Neural cell (in vitro differentiated cells): ENCODE results near the gene FCHO1. TPM values are rescaled to one million over a fixed set of nuclear protein-coding genes. Genes with fewer than 3 reads are reported as not detected.

Source experiments
- H2AFZ ChIP-seq: fragments of 200-600, 300-800 bp; sonication (generic), shearing (Covaris generic); 2 replicates; pipeline ENCODE4 v1.6.0; 2014; ENCODE audit warnings: low read depth, mild to moderate bottlenecking, antibody characterized with exemption, low read length, moderate library complexity
- H3F3A ChIP-seq: fragments of 200-600 bp; shearing (Covaris generic); 2 replicates; pipeline ENCODE4 v1.6.1; 2016; ENCODE audit warnings: mild to moderate bottlenecking, moderate library complexity, mixed read lengths, antibody characterized with exemption, low read length; ENCODE audit not compliant: insufficient read depth, poor library complexity, severe bottlenecking
- H3K27ac ChIP-seq: fragments of 200-600, 300-800 bp; sonication (generic), shearing (Covaris generic); 2 replicates; pipeline ENCODE4 v1.5.1; 2014; ENCODE audit warnings: mild to moderate bottlenecking, low read length, moderate library complexity
- H3K27me3 ChIP-seq: fragments of 300-800, 200-600 bp; sonication (generic), shearing (Covaris generic); 2 replicates; pipeline ENCODE4 v1.6.0; 2014; ENCODE audit warnings: mild to moderate bottlenecking, low read depth, low read length, moderate library complexity; ENCODE audit not compliant: insufficient read depth
- H3K36me3 ChIP-seq: fragments of 300-800, 200-600 bp; sonication (generic), shearing (Covaris generic); 2 replicates; pipeline ENCODE4 v1.5.1; 2014; ENCODE audit warnings: mild to moderate bottlenecking, antibody characterized with exemption, low read length, moderate library complexity; ENCODE audit not compliant: insufficient read depth
- H3K4me2 ChIP-seq: fragments of 300-800, 200-600 bp; sonication (generic), shearing (Covaris generic); 2 replicates; pipeline ENCODE4 v1.6.0; 2014; ENCODE audit warnings: mild to moderate bottlenecking, low read length
- H3K4me3 ChIP-seq: fragments of 300-800, 200-600 bp; sonication (generic), shearing (Covaris generic); 2 replicates; pipeline ENCODE4 v1.5.1; 2014; ENCODE audit warnings: mild to moderate bottlenecking, low read length, moderate library complexity
- H3K79me2 ChIP-seq: fragments of 200-600 bp; shearing (Covaris generic); replicated peaks from 2 replicates; pipeline ENCODE4 v1.6.0; 2014; ENCODE audit warnings: mild to moderate bottlenecking, low read length, moderate library complexity; ENCODE audit not compliant: insufficient read depth
- H3K9ac ChIP-seq: fragments of 300-800, 200-600 bp; sonication (generic), shearing (Covaris generic); 2 replicates; pipeline ENCODE4 v1.6.1; 2016; ENCODE audit warnings: mild to moderate bottlenecking, low read length, mixed read lengths
- H3K9me2 ChIP-seq: fragments of 200-600 bp; shearing (Covaris generic); 2 replicates; pipeline ENCODE4 v1.6.1; 2016; ENCODE audit warnings: mild to moderate bottlenecking, low read length, mixed read lengths; ENCODE audit not compliant: insufficient read depth
- H3K9me3 ChIP-seq: fragments of 200-600, 300-800 bp; sonication (generic), shearing (Covaris generic); 2 replicates; pipeline ENCODE4 v1.6.1; 2016; ENCODE audit warnings: mild to moderate bottlenecking, mixed run types, low read length, moderate library complexity, mixed read lengths
- H4K20me1 ChIP-seq: fragments of 200-600 bp; shearing (Covaris generic); 2 replicates; pipeline ENCODE4 v1.6.1; 2016; ENCODE audit warnings: mild to moderate bottlenecking, mixed run types; ENCODE audit not compliant: insufficient read depth
- CTCF ChIP-seq: fragments of 450-650 bp; IDR thresholded peaks from 2 replicates; pipeline ENCODE4 v1.5.1; 2014; ENCODE audit warnings: antibody characterized with exemption, mild to moderate bottlenecking, moderate library complexity; ENCODE audit not compliant: poor library complexity, severe bottlenecking
- EP300 ChIP-seq: fragments of 450-650 bp; conservative IDR thresholded peaks from 2 replicates; pipeline ENCODE4 v1.6.1; 2014; ENCODE audit warnings: antibody characterized with exemption, mild to moderate bottlenecking, moderate library complexity; ENCODE audit not compliant: poor library complexity, severe bottlenecking
- EZH2 ChIP-seq: fragments of 200-600, 300-800 bp; shearing (Covaris generic), sonication (generic); IDR thresholded peaks from 2 replicates; pipeline ENCODE4 v1.6.1; 2014; ENCODE audit warnings: antibody characterized with exemption, low read length, borderline replicate concordance, mild to moderate bottlenecking; ENCODE audit not compliant: insufficient read depth, poor library complexity, severe bottlenecking
- MXI1 ChIP-seq: fragments of 450-650 bp; conservative IDR thresholded peaks from 2 replicates; pipeline ENCODE4 v1.6.1; 2014; ENCODE audit warnings: antibody characterized with exemption, mild to moderate bottlenecking; ENCODE audit not compliant: poor library complexity, severe bottlenecking
- POLR2AphosphoS5 ChIP-seq: IDR thresholded peaks from 2 replicates; pipeline ENCODE4 v1.6.1; 2012
- RAD21 ChIP-seq: fragments of 450-650 bp; conservative IDR thresholded peaks from 2 replicates; pipeline ENCODE4 v1.6.1; 2014; ENCODE audit warnings: antibody characterized with exemption, mild to moderate bottlenecking, moderate library complexity
- REST ChIP-seq: IDR thresholded peaks from 2 replicates; pipeline ENCODE4 v1.6.1; 2012; ENCODE audit warnings: borderline replicate concordance
- SMC3 ChIP-seq: fragments of 450-650 bp; conservative IDR thresholded peaks from 2 replicates; pipeline ENCODE4 v1.6.1; 2014; ENCODE audit warnings: antibody characterized with exemption, mild to moderate bottlenecking, moderate library complexity; ENCODE audit not compliant: poor library complexity
- TAF1 ChIP-seq: IDR thresholded peaks from 2 replicates; pipeline ENCODE4 v1.6.1; 2012; ENCODE audit warnings: low read depth
- polyA plus RNA-seq: library from polyadenylated mRNA; depleted of rRNA; stranded (reverse); fragments of >200 nt; gene quantifications from 2 replicates; pipeline ENCODE4 v1.2.3, GENCODE V29; 2014

Gene FCHO1
- polyA plus RNA-seq, 1 donor from 2014 or later, result 39.7 TPM

GRCh38 chr19:17829855-17830566, 78.7 kb downstream of the FCHO1 start:
- peak; percentile 55 for TF ChIP-seq MXI1
- TF ChIP-seq EP300, result no peak
- TF ChIP-seq CTCF, result peak; percentile 25
- TF ChIP-seq TAF1, result no peak
- peak; percentile 51 for TF ChIP-seq POLR2AphosphoS5
- TF ChIP-seq EZH2, result no peak
- no peak for TF ChIP-seq REST
- TF ChIP-seq RAD21, result no peak
- TF ChIP-seq SMC3, result no peak
- Histone ChIP-seq H2AFZ (peak overlapping the region; percentile 60), H3K79me2 (no peaks in the 10 kb centered on the region), H3K9ac (peak overlapping the region; percentile 54), H3K4me2 (peak overlapping the region; percentile 46), H3K9me3 (no peaks in the 10 kb centered on the region), H3K9me2 (no peaks in the 10 kb centered on the region), H3K27ac (peak overlapping the region; percentile 51), H4K20me1 (no peaks in the 10 kb centered on the region), H3K36me3 (no peaks in the 10 kb centered on the region), H3K27me3 (no peaks in the 10 kb centered on the region), H3F3A (no peaks in the 10 kb centered on the region), H3K4me3 (peak overlapping the region; percentile 67)

GRCh38 chr19:17830567-17831418, 79.5 kb downstream of the FCHO1 start:
- H2AFZ ChIP-seq, result peak overlapping the region; percentile 60
- H3K4me2 ChIP-seq, result peak overlapping the region; percentile 46
- peak overlapping the region; percentile 54 for H3K9ac ChIP-seq
- no peaks in the 10 kb centered on the region for H3K9me3 ChIP-seq
- H3K4me3 ChIP-seq, result peak overlapping the region; percentile 67
- peak overlapping the region; percentile 51 for H3K27ac ChIP-seq
- H4K20me1 ChIP-seq, result no peaks in the 10 kb centered on the region
- no peaks in the 10 kb centered on the region for H3K27me3 ChIP-seq
- no peaks in the 10 kb centered on the region for H3F3A ChIP-seq
- no peaks in the 10 kb centered on the region for H3K9me2 ChIP-seq
- H3K36me3 ChIP-seq, result no peaks in the 10 kb centered on the region
- H3K79me2 ChIP-seq, result no peaks in the 10 kb centered on the region
- no peak for TF ChIP-seq TAF1
- TF ChIP-seq CTCF, result no peak
- TF ChIP-seq EP300, result no peak
- no peak for TF ChIP-seq REST
- TF ChIP-seq POLR2AphosphoS5, result no peak
- no peak for TF ChIP-seq MXI1
- no peak for TF ChIP-seq EZH2
- no peak for TF ChIP-seq RAD21
- no peak for TF ChIP-seq SMC3
